HepG2 (cell line): Measurements from ENCODE around the gene BLOC1S4. TPM values are rescaled to one million over a fixed set of nuclear protein-coding genes. Genes with fewer than 3 reads are reported as not detected.
A peak's percentile ranks its signal among the peaks of the same experiment; 100 is the strongest.

Source experiments
- CEBPG ChIP-seq: IDR thresholded peaks from 2 replicates; pipeline ENCODE4 v1.6.1; 2016
- EHMT2 ChIP-seq: fragments of 200-600 bp; sonication (generic); IDR thresholded peaks from 2 replicates; pipeline ENCODE4 v1.7.0; 2017; ENCODE audit warnings: antibody characterized with exemption, low read depth, low read length, borderline replicate concordance
- GFI1 ChIP-seq: sonication (generic); formaldehyde crosslinking; IDR thresholded peaks from 2 replicates; pipeline ENCODE4 v1.5.0; 2020; ENCODE audit warnings: missing genetic modification reagents, mild to moderate bottlenecking, borderline replicate concordance
- HMG20A ChIP-seq: IDR thresholded peaks from 2 replicates; pipeline ENCODE4 v1.6.1; 2016; ENCODE audit warnings: borderline replicate concordance
- HNF4G ChIP-seq, 2 experiments: sonication (generic) in 1 of 2; formaldehyde crosslinking in 1 of 2; IDR thresholded peaks; 2 replicates each; pipeline versions ENCODE4 v1.4.0 to v1.6.1; 2011 to 2020; ENCODE audit warnings: borderline replicate concordance in 2 of 2, low read depth in 2 of 2, mild to moderate bottlenecking in 2 of 2, low read length in 1 of 2, missing genetic modification reagents in 1 of 2, moderate library complexity in 1 of 2
- KMT2A ChIP-seq: sonication (generic); formaldehyde crosslinking; IDR thresholded peaks from 2 replicates; pipeline ENCODE4 v1.4.0; 2020; ENCODE audit warnings: missing genetic modification reagents
- NCOA2 ChIP-seq: sonication (generic); formaldehyde crosslinking; IDR thresholded peaks from 2 replicates; pipeline ENCODE4 v1.8.0; 2022; ENCODE audit warnings: inconsistent platforms
- NFKBIZ ChIP-seq: IDR thresholded peaks from 2 replicates; pipeline ENCODE4 v1.6.1; 2018; ENCODE audit warnings: missing genetic modification reagents, missing compliant biosample characterization
- RBM39 ChIP-seq: fragments of 200-400 bp; formaldehyde crosslinking; IDR thresholded peaks from one replicate; pipeline ENCODE4 v1.6.1; 2018; ENCODE audit warnings: antibody characterized with exemption, mild to moderate bottlenecking, low read depth, low read length; ENCODE audit not compliant: poor library complexity, severe bottlenecking
- TEF ChIP-seq: sonication (generic); formaldehyde crosslinking; IDR thresholded peaks from 2 replicates; pipeline ENCODE4 v1.5.0; 2020; ENCODE audit warnings: missing genetic modification reagents
- ZBTB38 ChIP-seq: sonication (generic); formaldehyde crosslinking; IDR thresholded peaks from 2 replicates; pipeline ENCODE4 v1.5.1; 2020; ENCODE audit warnings: mild to moderate bottlenecking, missing genetic modification reagents
- ZBTB7A ChIP-seq: sonication (generic); formaldehyde crosslinking; IDR thresholded peaks from 2 replicates; pipeline ENCODE4 v1.8.0; 2022; ENCODE audit warnings: mild to moderate bottlenecking, missing genetic modification reagents
- ZEB1 ChIP-seq: IDR thresholded peaks from 2 replicates; pipeline ENCODE4 v1.6.1; 2012; ENCODE audit warnings: mild to moderate bottlenecking, low read depth, inconsistent platforms; ENCODE audit not compliant: insufficient replicate concordance
- ZMAT5 ChIP-seq: sonication (generic); formaldehyde crosslinking; IDR thresholded peaks from 2 replicates; pipeline ENCODE4 v1.5.0; 2020; ENCODE audit warnings: mild to moderate bottlenecking, low read depth, missing genetic modification reagents, borderline replicate concordance
- ZNF232 ChIP-seq: sonication (generic); formaldehyde crosslinking; IDR thresholded peaks from 2 replicates; pipeline ENCODE4 v1.4.0; 2020; ENCODE audit warnings: missing genetic modification reagents, borderline replicate concordance
- ZNF432 ChIP-seq: sonication (generic); formaldehyde crosslinking; IDR thresholded peaks from 2 replicates; pipeline ENCODE4 v1.5.0; 2020; ENCODE audit warnings: missing genetic modification reagents, mild to moderate bottlenecking, borderline replicate concordance
- ZNF556 ChIP-seq: sonication (generic); formaldehyde crosslinking; IDR thresholded peaks from 2 replicates; pipeline ENCODE4 v1.4.0; 2020; ENCODE audit warnings: mild to moderate bottlenecking, missing genetic modification reagents, borderline replicate concordance
- ZNF773 ChIP-seq: sonication (generic); formaldehyde crosslinking; IDR thresholded peaks from 2 replicates; pipeline ENCODE4 v1.4.0; 2020; ENCODE audit warnings: missing genetic modification reagents, borderline replicate concordance
- ZNF839 ChIP-seq: sonication (generic); formaldehyde crosslinking; IDR thresholded peaks from 2 replicates; pipeline ENCODE4 v1.4.0; 2020; ENCODE audit warnings: missing genetic modification reagents, mild to moderate bottlenecking, borderline replicate concordance
- ZZZ3 ChIP-seq: sonication (generic); formaldehyde crosslinking; IDR thresholded peaks from 2 replicates; pipeline ENCODE4 v1.4.0; 2020; ENCODE audit warnings: missing genetic modification reagents, mild to moderate bottlenecking, borderline replicate concordance
- polyA plus RNA-seq, 8 experiments: library from polyadenylated mRNA; depleted of rRNA in 3 of 8; stranded (reverse) in 7 of 8; unstranded in 1 of 8; fragments of >200 nt; fragmentation: Illumina TruSeq in 4 of 8; extraction: Trizol in 4 of 8; gene quantifications; 2 replicates each; pipeline versions ENCODE4 v1.2.1 to v1.2.3, GENCODE V29; 2011 to 2016; ENCODE audit warnings: low read depth in 4 of 8, missing spikeins in 1 of 8, mixed read lengths in 1 of 8; ENCODE audit not compliant: insufficient read depth in 1 of 8
- total RNA-seq, 5 experiments: library from RNA; depleted of rRNA; stranded (reverse); fragments of >200 nt; fragmentation: Illumina TruSeq; extraction: Trizol; gene quantifications; 2 replicates each; pipeline ENCODE4 v1.2.3, GENCODE V29; 2016; ENCODE audit warnings: low read depth in 1 of 5
- TF ChIP-seq, protein P1 (sequence below): IDR thresholded peaks from 2 replicates; pipeline ENCODE4 v1.6.1; 2016; ENCODE audit warnings: mild to moderate bottlenecking, missing biosample characterization, missing genetic modification reagents
- TF ChIP-seq, protein P2 (sequence below): sonication (generic); formaldehyde crosslinking; IDR thresholded peaks from 2 replicates; pipeline ENCODE4 v1.5.1; 2020; ENCODE audit warnings: mild to moderate bottlenecking, missing genetic modification reagents, moderate library complexity
- TF ChIP-seq, protein P3 (sequence below): fragments of 450-650 bp; IDR thresholded peaks from 2 replicates; pipeline ENCODE4 v1.6.1; 2017; ENCODE audit warnings: mild to moderate bottlenecking

BLOC1S4 gene
- total and polyA plus RNA-seq, 2 of the 13 experiments (the other 11 are each of a cell fraction or from before 2014, with no cell fraction given) = 15.5 to 20.9 TPM

- no peak; the same call in 1 of the 2 replicates for TF ChIP-seq ZNF232
- TF ChIP-seq, protein P1, sequence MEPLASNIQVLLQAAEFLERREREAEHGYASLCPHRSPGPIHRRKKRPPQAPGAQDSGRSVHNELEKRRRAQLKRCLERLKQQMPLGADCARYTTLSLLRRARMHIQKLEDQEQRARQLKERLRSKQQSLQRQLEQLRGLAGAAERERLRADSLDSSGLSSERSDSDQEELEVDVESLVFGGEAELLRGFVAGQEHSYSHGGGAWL (CRISPR knock-in tag) = peak; percentile 49; the same call in 1 of the 2 replicates
- TF ChIP-seq HMG20A (CRISPR knock-in tag) = peak; percentile 62; the same call in 1 of the 2 replicates
- TF ChIP-seq ZNF556 = no peak
- TF ChIP-seq EHMT2 = no peak
- TF ChIP-seq ZMAT5 (CRISPR knock-in tag) = no peak
- no peak for TF ChIP-seq KMT2A (CRISPR knock-in tag)
- peak; percentile 77 for TF ChIP-seq NCOA2 (CRISPR knock-in tag)
- TF ChIP-seq CEBPG (CRISPR knock-in tag) = peak; percentile 95
- no peak for TF ChIP-seq ZEB1
- TF ChIP-seq, protein P2, sequence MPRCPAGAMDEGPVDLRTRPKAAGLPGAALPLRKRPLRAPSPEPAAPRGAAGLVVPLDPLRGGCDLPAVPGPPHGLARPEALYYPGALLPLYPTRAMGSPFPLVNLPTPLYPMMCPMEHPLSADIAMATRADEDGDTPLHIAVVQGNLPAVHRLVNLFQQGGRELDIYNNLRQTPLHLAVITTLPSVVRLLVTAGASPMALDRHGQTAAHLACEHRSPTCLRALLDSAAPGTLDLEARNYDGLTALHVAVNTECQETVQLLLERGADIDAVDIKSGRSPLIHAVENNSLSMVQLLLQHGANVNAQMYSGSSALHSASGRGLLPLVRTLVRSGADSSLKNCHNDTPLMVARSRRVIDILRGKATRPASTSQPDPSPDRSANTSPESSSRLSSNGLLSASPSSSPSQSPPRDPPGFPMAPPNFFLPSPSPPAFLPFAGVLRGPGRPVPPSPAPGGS (CRISPR knock-in tag) = 0 out of 2 replicates have a peak, but pooled peaks have one; percentile 47
- 0 out of 2 replicates have a peak, but pooled peaks have one; percentile 52 for TF ChIP-seq GFI1
- TF ChIP-seq RBM39 = no peak
- peak; percentile 15; the same call in 1 of the 2 replicates for TF ChIP-seq ZBTB38
- TF ChIP-seq, protein P3, sequence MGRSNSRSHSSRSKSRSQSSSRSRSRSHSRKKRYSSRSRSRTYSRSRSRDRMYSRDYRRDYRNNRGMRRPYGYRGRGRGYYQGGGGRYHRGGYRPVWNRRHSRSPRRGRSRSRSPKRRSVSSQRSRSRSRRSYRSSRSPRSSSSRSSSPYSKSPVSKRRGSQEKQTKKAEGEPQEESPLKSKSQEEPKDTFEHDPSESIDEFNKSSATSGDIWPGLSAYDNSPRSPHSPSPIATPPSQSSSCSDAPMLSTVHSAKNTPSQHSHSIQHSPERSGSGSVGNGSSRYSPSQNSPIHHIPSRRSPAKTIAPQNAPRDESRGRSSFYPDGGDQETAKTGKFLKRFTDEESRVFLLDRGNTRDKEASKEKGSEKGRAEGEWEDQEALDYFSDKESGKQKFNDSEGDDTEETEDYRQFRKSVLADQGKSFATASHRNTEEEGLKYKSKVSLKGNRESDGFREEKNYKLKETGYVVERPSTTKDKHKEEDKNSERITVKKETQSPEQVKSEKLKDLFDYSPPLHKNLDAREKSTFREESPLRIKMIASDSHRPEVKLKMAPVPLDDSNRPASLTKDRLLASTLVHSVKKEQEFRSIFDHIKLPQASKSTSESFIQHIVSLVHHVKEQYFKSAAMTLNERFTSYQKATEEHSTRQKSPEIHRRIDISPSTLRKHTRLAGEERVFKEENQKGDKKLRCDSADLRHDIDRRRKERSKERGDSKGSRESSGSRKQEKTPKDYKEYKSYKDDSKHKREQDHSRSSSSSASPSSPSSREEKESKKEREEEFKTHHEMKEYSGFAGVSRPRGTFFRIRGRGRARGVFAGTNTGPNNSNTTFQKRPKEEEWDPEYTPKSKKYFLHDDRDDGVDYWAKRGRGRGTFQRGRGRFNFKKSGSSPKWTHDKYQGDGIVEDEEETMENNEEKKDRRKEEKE = no peak
- no peak for TF ChIP-seq ZNF773 (CRISPR knock-in tag)
- no peak for TF ChIP-seq ZNF432
- peak; percentile 65 for TF ChIP-seq ZBTB7A (CRISPR knock-in tag)
- no peak for TF ChIP-seq ZZZ3 (CRISPR knock-in tag)
- peak; percentile 96 for TF ChIP-seq NFKBIZ (CRISPR knock-in tag)
- TF ChIP-seq TEF (CRISPR knock-in tag) = no peak
- no peak for TF ChIP-seq ZNF839 (CRISPR knock-in tag)
- TF ChIP-seq HNF4G (IDR thresholded peaks at IDR 0.05; ENCODE audit: borderline replicate concordance, low read depth, low read length) = no peak
- peak; percentile 7; the same call in 1 of the 2 replicates for TF ChIP-seq HNF4G (CRISPR knock-in tag; IDR thresholded peaks at IDR 0.05; ENCODE audit: borderline replicate concordance, low read depth)
Measured at GRCh38 chr4:6693231-6694176, 22.5 kb upstream of the BLOC1S4 start, which contains the start of gene S100P (continued).
